ENCODE measurements around the gene CPNE5.
A peak's percentile ranks its signal among the peaks of the same experiment; 100 is the strongest.

Gene CPNE5

DNA sequence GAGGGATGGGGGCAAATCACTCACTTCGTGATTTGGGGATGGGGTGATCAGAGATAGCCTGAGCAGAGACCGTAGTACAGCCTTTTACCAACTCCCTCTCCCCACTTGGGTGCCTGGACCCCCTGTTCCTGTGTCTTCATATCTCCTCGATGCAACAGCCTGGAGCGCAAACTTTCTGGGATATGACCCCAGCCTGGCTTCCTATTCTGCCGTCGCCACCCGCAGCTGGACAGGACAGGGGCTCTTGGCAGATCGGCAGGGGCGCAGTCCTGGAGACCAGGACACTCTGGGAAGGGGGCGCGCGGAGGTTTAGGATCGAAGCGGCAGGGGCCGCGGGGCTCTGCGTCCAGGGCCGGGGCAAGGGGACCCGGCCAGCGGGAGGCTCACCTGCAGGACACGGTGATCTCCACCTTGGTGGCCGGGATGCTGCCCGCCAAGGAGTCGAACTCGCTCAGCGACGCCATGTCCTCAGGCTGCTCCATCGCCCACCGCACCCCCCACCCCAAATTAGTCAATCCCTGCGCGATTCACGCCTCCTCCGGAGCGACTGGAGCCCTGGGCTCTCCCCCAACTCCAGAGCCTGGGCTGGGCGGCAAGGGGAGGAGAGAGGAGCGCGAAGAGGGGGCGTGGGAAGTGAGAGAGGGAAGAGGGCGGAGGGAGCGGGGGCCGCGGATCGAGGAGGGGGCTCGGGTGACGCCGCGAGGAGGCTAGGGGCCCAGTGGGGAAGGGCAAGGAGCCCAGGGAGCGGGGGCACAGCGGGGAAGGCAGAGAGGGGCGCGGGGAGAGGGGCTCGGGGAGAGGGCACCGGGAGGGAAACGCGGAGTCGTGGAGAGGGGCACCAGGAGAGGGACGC lies at the start of gene CPNE5:
Gene CPNE5, minus strand, starts transcription at position 549 of the 853 bp plus-strand sequence. Its CDS starts 67 bp downstream, at position 482.
- no peak for DNase-seq

DNA sequence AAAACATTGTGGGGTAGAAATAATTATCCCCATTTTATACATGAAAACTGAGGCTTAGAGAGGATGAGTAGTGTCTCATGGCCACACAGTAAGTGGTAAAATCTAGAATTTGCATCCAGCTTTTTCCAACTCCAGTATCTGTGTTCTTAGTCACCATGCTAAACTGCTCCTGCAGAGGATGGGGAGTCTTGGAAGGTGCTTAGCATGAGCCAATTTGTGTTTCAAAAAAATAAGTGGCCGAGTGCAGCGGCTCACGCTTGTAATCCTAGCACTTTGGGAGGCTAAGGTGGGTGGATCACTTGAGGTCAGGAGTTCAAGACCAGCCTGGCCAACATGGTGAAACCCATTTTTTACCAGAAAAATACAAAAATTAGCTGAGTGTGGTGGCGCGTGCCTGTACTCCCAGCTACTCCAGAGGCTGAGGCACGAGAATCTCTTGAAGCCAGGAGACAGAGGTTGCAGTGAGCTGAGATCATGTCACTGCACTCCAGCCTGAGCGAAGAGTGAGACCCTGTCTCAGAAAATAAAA lies 48.9 kb upstream of the CPNE5 start:
- no peak for DNase-seq

DNA sequence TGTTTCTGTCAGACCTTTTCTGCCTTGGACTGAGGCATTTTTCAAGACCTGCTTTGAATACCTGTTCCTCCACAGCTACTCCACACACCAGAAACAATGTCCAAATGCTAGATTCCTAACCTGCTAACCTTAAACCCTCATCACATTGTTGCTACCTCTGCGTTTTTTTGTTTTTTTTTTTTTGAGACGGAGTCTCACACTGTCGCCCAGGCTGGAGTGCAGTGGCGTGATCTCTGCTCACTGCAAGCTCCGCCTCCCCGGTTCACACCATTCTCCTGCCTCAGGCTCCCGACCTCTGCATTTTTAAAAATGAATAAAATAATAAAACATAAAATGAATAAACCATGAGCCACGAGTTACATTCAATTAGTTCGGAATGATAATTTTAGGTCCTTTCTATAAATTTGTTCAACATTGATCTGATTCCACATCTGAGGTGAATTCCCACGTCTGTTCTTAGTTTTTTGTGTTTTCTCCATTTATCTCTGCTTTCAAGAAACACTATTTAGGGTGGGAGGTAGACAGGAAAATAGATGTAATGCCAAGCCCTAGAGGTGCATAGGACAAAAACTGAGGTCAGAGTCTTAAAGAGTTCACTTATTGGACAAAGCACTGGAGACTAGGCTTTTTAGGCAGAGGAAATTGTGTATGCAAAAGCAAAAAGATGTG lies 47.8 kb upstream of the CPNE5 start:
- no peak for DNase-seq

DNA sequence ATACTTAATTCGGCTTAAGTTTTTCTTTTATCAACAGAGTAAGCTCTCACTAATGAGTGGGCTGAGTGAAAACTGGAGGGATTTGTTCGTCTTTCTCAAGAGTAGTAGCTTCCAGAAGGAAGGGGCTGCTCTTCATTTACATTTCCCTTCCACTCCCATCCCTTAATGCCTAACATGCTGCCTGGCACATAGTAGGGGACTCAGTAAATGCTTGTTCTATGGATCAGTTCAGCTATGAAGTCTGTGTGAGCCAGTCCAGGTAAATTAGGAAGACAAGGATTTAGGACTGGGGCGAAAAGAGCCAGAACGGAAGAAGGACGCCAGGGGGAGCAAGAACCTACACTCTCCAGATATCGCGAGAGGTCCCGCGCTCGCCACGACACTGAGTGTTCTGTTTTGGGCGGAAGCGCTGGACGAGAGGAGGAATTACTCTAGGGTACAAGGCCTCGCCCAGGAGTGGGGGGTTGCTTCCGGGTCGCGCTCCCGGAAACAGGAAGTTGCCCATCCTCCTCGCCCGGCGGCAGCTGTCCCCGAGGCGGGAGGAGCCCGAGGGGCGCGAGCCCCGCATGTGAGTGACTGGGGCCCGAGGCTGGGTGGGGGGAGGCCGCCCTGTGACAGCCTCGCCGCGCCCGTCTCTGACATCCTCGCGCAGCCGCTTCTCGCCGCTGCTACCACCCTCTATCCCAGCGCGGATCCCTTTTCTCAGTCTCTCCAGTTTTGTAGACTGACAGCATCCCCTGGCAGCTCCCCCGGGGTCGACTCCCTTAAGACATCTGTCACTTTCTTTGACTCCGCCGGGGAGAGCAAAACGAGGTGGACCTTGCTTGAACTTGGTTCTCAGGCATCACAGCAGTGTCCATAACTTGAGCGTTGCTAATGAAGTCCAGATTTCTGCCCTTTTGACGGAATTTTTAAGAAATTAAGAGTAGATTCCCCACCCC lies 46.5 kb upstream of the CPNE5 start, which contains the start of gene C6orf89:
Gene C6orf89, plus strand, starts transcription at position 492 of the 941 bp plus-strand sequence. CDS start 13,493 bp downstream, outside the sequence.
- DNase-seq: peak; percentile 98

DNA sequence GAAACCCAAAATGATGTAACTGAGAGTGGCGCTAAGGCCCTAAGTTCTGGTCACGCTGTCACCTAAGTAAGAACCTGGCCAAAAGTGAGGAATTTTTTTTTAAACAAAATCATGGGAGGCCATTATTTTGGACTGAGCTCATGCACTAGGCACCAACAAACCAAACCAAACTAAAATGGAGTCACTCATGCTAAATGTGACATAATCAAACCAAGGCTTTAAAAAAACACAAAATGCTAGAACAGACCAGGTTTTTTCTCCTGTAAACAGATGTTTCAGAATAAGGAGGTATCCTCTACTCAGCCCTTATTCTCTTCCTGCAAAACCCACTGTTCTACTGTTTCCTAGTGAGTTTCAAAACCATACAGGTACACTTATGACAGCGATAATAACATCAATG lies 45.4 kb upstream of the CPNE5 start:
- DNase-seq: no peak

DNA sequence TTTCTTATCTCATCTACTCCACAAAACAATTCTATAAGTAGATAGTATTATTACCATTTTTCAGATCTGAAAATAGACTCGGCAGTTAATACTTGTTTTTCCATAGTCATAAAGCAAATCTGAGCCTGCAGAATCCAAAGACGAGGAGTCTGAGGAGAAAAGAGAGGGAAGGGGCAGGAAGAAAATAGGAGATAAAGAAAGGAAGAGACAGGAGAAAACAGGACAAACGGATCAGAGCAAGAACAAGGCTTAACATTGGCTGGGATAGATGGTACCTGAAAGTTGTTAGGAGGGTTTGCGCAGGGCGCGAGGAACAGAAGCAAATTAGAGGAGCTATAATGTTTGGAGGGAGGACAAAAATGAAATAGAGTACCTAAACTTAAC lies 36.0 kb upstream of the CPNE5 start:
- no peak for DNase-seq

DNA sequence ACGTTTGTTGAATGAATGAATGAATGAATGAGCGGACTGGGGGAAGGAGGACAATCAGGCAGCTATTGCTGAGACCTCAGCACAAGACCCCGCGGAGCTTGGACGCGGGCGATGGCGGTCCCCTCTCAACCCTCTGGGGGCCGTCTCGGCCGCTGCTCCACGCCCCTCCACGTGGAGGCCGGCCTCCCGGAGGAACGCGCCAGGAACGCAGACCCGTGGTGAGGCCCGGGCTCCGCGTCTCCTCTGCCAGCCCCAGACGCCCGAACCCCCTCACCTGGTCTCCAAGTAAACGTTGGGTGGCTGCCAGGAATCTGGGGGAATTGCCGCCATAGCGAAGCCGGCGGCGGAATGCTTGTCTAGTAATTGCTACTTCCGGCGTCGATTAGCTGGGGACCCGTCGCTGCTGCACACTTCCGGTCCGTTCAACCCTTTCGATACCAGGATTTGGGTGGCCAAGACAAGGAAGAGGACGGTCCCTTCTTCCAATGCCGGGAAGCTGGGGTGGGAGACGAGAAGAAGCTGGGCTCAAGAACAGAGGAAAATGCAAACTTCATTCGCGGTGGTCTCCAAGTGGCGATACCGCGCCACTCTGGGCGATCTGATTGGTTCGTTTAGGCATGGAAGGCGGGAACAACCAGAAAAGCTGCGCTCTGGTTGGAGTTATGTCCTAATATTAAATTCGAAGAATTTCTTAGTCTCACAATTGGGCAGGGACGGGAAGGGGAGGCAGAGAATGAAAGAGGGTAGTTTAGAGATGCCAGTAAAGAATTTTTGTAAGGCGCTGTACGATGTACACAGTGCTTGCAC lies 35.4 kb upstream of the CPNE5 start, which contains the start of gene PPIL1:
Gene PPIL1, minus strand, starts transcription at position 361 of the 807 bp plus-strand sequence. Its CDS starts 31 bp downstream, at position 330.
- DNase-seq: peak; percentile 92

DNA sequence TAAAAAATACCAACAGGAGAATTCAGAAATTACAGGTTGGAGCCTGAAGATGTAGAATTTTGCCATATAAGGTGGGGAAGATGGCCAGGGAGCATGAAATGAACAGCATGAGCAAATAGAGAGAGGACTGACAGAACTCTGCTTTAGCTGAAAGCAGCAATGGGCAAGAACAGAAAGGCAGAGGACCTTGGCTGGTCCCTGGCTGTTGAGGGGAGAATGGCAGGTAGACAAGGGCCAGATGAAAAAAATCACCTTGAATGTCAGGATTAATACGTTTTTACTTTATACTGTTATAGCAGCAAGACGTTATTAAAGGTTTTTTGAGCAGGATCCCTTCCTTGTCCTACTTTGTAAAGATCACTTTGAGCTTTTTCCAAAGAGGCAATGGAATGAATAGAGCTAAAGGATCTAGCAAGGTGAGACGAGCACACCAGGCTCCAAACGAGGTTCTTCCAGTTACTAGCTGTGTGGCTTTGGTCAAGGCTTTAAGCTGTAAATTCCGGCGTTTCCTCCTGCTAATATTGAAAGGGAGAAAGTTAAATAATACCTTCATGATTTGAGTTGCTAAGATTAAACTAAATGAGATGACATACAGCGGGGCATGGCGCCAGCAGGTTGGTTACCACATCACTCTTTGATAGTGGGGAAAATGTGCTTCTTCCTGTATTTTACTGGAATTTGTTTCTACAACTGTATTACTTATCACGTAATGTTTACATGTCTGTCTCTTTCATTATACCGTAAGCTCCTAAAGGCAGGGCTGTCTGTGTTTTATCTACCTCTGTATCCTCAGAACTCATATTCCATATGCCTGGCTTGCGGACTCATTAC lies 34.6 kb upstream of the CPNE5 start:
- no peak for DNase-seq

DNA sequence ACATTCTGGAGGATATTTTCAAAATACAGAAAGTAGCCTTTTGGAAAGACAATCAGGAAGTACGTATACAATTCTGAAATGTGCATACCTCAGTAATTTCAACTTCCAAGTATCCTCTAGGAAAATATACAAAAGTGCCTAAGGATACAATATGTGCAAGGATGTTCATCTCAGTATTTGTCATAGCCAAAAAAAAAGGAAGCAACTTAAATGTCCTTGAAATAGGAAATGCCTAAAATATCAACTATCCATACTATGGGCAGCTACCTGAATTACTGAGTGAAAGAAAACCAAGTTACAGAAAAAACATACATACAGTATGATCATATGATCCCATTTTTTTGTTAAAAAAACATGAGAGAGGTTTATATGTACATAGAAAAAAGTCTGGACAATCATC lies 33.9 kb upstream of the CPNE5 start:
- no peak for DNase-seq

DNA sequence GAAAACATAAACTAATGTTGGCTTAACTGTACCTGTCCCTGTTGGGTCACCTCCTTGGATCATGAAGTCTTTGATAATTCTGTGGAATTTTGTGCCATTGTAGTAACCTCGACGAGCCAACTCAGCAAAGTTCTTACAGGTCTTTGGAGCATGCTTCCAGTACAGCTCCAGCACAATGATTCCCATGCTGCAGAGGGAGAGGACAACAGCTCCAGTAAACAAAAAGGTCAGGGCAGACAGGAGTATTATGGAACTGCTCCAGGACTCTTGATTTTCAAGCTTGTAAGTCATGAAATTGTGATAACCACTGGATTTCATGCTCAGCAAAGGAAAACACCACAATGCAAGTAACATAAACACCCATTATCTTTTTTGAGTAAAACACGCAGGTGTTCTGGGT lies 32.4 kb upstream of the CPNE5 start:
- DNase-seq: no peak

DNA sequence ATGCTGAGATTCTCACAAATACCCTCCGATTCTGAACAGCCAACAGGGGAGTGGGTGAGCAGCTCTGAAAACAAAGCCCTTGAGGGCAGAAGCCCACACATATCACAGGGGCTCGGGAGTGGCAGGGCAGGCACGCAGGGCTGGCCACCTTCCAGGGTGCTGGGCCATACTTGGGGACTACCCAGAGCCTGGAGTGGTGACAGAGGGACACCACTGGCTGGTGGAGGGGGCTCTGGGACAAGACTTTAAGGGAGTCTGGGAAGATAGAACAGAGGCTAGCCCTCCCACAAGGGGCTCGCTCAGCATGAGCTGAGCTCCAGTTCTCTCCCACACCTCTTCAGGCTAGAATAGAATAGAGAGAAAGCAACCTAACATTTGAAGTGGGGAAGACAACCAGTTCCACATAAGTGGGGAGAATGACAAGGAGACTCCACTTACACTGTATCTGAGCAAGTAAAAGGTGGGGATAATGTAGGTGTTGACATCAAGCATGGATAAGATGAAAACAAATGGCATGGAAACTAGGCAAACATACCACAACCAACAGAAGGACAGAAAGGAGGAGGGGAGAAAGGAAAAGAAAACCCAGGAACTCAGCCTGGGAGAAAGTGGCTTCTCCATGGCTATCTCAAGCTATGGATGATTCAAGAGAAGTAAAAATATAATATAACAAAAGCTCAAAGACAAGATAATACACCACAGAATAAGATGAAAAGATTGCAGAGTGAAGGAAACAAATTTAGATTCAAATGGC lies 28.4 kb upstream of the CPNE5 start:
- no peak for DNase-seq

DNA sequence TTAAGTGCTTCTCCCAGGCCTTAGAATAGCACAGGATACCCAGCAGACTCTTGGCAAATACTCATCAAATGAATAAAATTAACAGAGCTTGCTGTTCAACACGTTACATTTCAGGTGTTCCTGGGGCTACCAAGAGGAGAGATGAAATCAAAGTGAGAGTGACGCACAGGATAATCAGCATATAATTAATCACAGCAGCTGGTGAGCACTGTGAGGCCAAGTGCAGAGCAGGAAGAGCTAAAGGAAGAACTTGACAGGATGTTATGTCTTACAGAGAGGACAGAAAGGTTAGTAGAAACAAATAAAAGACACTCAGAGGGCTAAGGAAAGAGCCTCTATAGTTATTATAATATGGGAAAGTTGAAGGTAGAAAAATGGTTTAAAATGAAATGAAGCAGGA lies 26.6 kb upstream of the CPNE5 start:
- no peak for DNase-seq

DNA sequence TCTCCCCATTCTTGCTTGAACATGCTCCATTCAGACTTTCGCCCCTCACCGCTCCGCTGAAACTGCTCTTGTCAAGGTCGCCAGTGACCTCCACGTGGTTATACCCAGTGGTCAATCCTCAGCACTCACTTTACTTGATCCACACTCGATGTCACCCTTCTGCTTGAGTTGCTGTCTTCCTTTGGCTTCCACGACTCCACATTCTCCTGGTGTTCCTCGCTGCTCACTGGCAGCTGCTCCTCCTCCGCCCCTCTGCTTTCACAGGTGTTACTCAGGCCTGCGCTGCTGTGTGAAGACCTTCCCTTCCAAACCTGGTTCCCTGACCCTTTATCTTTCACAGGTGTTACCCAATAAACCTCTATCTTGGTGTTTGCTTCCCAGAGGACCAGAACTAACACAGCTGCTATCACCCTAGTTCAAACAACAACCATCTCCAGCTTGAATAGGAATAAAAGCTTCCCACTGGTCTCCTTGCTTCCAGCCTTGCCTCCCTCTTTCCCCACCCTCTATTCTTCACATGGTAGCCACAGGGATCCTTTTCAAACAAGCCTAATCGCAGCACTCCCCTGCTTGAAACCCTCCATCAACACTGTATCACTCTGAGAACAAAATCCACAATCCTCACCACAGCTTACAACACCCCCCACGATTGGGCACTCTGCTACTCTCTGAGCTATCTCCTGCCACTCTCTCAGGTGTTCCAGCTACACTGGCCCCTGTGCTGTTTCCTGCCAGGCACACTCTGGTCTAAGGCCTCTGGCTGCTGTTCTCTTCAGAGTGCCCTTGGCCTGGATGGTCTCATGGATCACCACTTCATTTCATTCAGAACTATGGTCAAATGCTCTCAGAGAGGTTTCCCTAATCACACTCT lies 24.7 kb upstream of the CPNE5 start:
- no peak for DNase-seq

DNA sequence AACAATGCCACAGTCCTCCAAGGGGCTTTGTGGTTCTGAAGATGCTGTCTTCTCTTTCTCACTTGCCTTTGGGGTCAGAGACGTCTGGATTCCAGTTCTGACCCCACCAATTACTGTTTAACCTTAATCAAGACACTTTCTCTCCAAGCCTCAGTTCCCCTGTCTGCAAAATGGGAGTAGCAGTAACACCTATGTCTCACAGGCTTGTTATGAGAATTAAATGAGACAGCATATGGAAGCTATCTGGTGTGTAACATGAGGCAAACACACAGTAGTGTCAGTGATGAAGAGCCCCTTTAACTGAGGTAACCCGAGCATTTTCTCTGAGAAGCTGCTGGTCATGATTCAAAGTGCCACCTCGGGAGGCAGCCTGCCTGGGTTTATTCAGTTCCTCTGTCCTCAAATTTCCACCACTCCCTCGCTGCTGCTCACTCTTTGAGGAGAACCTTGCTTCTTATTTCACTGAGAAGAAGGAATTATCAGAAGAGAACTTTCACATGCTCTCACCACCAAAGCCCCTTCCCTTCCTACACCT lies 23.7 kb upstream of the CPNE5 start:
- no peak for DNase-seq

DNA sequence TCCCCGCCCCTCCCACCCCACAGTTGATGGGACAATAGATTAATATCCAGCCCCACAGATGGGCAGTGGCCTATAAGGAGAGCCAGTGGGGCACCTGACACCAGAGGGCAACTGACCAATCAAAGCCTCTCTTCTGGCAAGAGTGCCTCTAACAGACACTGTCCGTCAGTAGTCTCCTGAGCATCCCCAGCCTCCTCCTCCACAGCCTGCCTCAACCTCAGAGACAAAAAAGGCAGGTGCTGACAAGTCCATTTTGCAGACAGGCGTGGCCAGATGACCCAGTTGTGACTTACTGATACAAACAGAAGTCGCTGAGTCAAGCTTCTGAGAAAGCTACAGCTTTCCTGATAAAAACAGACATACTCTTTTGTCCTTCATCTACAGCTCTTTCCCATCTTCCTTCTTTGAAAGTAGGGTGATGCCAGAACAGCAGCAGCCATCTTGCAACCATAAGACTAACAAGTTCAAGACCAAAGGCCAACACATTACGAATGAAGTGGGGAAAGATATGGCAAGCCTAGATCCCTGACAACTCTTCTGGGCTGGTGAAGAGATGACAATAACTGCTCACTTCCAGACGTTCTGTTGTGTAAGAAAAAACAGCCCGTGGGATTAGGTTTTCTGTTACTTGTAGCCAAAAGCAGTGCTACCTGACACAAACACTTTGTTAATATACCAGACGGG lies 23.1 kb upstream of the CPNE5 start:
- no peak for DNase-seq

DNA sequence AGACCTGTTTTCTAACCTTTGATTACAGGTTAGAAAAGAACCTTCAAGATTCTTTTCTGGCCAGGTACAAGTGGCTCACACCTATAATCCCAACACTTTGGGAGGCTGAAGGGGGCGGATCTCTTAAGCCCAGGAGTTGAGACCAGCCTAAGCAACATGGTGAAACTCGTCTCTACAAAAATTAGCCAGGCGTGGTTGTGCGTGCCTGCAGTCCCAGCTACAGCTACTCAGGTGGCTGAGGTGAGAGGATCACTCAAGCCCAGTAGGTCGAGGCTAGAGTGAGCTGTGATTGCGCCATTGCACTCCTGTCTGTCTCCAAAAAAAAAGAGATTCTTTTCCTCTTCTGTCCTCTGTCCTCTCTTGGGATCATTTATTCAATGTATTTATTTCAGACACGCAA lies 20.9 kb upstream of the CPNE5 start:
- no peak for DNase-seq

DNA sequence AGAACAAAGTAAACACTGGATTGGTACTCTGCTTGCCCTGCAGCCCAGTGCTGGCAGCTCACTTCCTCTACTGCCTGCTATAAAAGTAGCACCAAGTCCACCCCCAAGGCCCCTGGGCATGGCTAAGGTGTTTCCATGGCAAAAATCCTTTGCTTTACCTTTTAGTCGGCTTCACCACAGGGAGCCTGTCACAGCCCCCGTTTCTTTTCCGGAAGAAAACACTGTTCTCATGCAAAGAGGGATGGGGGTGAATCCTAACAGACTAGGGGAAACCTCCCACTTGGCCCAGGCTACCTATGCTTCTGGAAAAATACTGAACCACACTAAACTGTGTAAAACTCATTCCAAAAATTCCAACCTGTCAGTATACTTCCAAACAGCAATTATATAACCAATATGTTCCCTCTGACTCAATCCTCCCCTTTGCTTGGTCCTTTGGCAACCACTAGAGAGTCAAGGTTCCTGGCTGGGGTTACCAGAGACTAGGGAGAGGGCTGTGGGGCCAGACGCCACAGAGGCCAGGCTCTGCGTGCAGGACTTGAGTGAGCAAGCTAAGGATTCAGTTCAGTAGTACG lies 19.2 kb upstream of the CPNE5 start:
- DNase-seq: peak; percentile 71

DNA sequence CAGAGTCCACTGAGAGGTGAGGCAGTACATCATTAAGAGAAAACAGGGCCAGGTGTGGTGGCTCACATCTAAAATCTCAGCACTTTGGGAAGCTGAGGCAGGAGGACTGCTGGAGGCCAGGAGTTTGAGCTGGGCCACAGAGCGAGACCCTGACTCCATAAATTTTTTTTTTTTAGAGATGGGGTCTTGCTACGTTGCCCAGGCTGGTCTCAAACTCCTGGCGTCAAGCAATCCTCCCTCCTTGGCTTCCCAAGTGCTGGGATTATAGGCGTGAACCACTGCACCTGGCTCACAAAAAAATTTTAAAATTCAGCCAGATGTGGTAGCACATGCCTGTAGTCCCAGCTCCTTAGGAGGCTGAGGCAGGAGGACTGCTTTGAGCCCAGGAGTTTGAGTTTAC lies 18.1 kb upstream of the CPNE5 start:
- DNase-seq: no peak
